Neuronal stem cell (in vitro differentiated cells): ENCODE results near the gene CRLF1. TPM values are rescaled to one million over a fixed set of nuclear protein-coding genes. Genes with fewer than 3 reads are reported as not detected.
A peak's percentile ranks its signal among the peaks of the same experiment; 100 is the strongest.

Experiments used
- DNase-seq: peaks from one replicate; pipeline ENCODE4 v3.0.0-alpha.2; 2013; ENCODE audit warnings: low spot score
- H2AFZ ChIP-seq: one replicate; pipeline ENCODE4 v1.6.1; 2013; ENCODE audit warnings: mild to moderate bottlenecking, low read length, inconsistent platforms
- H2AK5ac ChIP-seq: 2 replicates; pipeline ENCODE4 v1.6.1; 2013; ENCODE audit warnings: low read depth, mild to moderate bottlenecking, inconsistent platforms, low read length, moderate library complexity, mixed read lengths
- H2BK120ac ChIP-seq: 2 replicates; pipeline ENCODE4 v1.6.1; 2013; ENCODE audit warnings: low read depth, mild to moderate bottlenecking, inconsistent platforms, low read length, moderate library complexity, mixed read lengths
- H2BK12ac ChIP-seq: one replicate; pipeline ENCODE4 v1.6.1; 2013; ENCODE audit warnings: low read length, inconsistent platforms
- H2BK15ac ChIP-seq: 2 replicates; pipeline ENCODE4 v1.6.1; 2013; ENCODE audit warnings: mild to moderate bottlenecking, low read length, inconsistent platforms, mixed read lengths
- H2BK5ac ChIP-seq: one replicate; pipeline ENCODE4 v1.6.1; 2013; ENCODE audit warnings: inconsistent platforms, mild to moderate bottlenecking, low read length, moderate library complexity
- H3K14ac ChIP-seq: one replicate; pipeline ENCODE4 v1.6.1; 2013; ENCODE audit warnings: low read length, inconsistent platforms
- H3K18ac ChIP-seq: 2 replicates; pipeline ENCODE4 v1.6.1; 2013; ENCODE audit warnings: low read length, inconsistent platforms
- H3K23ac ChIP-seq: 2 replicates; pipeline ENCODE4 v1.6.1; 2013; ENCODE audit warnings: low read depth, mild to moderate bottlenecking, mixed read lengths, low read length, inconsistent platforms; ENCODE audit not compliant: poor library complexity
- H3K27ac ChIP-seq: replicated peaks from 3 replicates; pipeline ENCODE4 v1.5.1; 2013; ENCODE audit warnings: low read length, inconsistent platforms
- H3K27me3 ChIP-seq, 3 experiments: 2 replicates each; pipeline ENCODE4 v1.6.1; 2013; ENCODE audit warnings: low read length in 3 of 3, mild to moderate bottlenecking in 2 of 3, inconsistent platforms in 1 of 3, low read depth in 1 of 3, mixed read lengths in 1 of 3, moderate library complexity in 1 of 3; ENCODE audit not compliant: control insufficient read depth in 3 of 3, insufficient read depth in 3 of 3
- H3K36me3 ChIP-seq, 2 donors: replicated peaks in 1 of 2; 2 replicates each; pipeline ENCODE4 v1.6.1; 2013; ENCODE audit warnings: low read length in 2 of 2; ENCODE audit not compliant: control insufficient read depth in 2 of 2, insufficient read depth in 2 of 2
- H3K4ac ChIP-seq: 2 replicates; pipeline ENCODE4 v1.6.1; 2013; ENCODE audit warnings: inconsistent platforms, mild to moderate bottlenecking, low read length, moderate library complexity
- H3K4me1 ChIP-seq, 2 donors: 1 replicate in 1 of 2; 2 replicates in 1 of 2; pipeline ENCODE4 v1.6.1; 2013; ENCODE audit warnings: low read length in 2 of 2, low read depth in 1 of 2; ENCODE audit not compliant: control insufficient read depth in 2 of 2, insufficient read depth in 1 of 2
- H3K4me2 ChIP-seq: one replicate; pipeline ENCODE4 v1.6.1; 2013; ENCODE audit warnings: mild to moderate bottlenecking, low read length, inconsistent platforms; ENCODE audit not compliant: insufficient read depth, poor library complexity, severe bottlenecking
- H3K4me3 ChIP-seq, 2 donors: 2 replicates each; pipeline ENCODE4 v1.5.1; 2013; ENCODE audit warnings: low read length in 2 of 2, mild to moderate bottlenecking in 2 of 2, inconsistent platforms in 1 of 2, moderate library complexity in 1 of 2
- H3K79me1 ChIP-seq: one replicate; pipeline ENCODE4 v1.6.1; 2013; ENCODE audit warnings: low read depth, mild to moderate bottlenecking, inconsistent platforms, low read length, moderate library complexity
- H3K9ac ChIP-seq: one replicate; pipeline ENCODE4 v1.6.1; 2013; ENCODE audit warnings: mild to moderate bottlenecking, low read depth, low read length, inconsistent platforms; ENCODE audit not compliant: poor library complexity
- H3K9me3 ChIP-seq, 2 donors: replicated peaks in 1 of 2; 2 replicates each; pipeline versions ENCODE3 to v1.6.1; 2013; ENCODE audit warnings: low read length in 2 of 2, mild to moderate bottlenecking in 2 of 2, inconsistent platforms in 1 of 2, low read depth in 1 of 2, mixed read lengths in 1 of 2, moderate library complexity in 1 of 2; ENCODE audit not compliant: control insufficient read depth in 2 of 2, insufficient read depth in 1 of 2
- H4K8ac ChIP-seq: one replicate; pipeline ENCODE4 v1.6.1; 2013; ENCODE audit warnings: low read depth, mild to moderate bottlenecking, inconsistent platforms, low read length, moderate library complexity
- H4K91ac ChIP-seq: one replicate; pipeline ENCODE4 v1.6.1; 2013; ENCODE audit warnings: low read length, low read depth, mild to moderate bottlenecking, inconsistent platforms; ENCODE audit not compliant: poor library complexity
- WGBS, 2 donors: extraction: QIAGEN DNeasy Blood & Tissue Kit; methylation state at CpG; one replicate each; pipeline ENCODE4 v1.1.7; 2013; ENCODE audit warnings: missing lambda C conversion rate in 2 of 2, mixed read lengths in 1 of 2; ENCODE audit not compliant: insufficient read length in 2 of 2, insufficient replicate concordance in 1 of 2; ENCODE audit errors: extremely low coverage in 2 of 2; 5-methylcytosine and 5-hydroxymethylcytosine counted together
- polyA plus RNA-seq, 2 experiments: library from polyadenylated mRNA; stranded (reverse); fragments of 200-250 nt; gene quantifications; one replicate each; pipeline ENCODE4 v1.2.3, GENCODE V29; 2013

CRLF1 gene, protein sequence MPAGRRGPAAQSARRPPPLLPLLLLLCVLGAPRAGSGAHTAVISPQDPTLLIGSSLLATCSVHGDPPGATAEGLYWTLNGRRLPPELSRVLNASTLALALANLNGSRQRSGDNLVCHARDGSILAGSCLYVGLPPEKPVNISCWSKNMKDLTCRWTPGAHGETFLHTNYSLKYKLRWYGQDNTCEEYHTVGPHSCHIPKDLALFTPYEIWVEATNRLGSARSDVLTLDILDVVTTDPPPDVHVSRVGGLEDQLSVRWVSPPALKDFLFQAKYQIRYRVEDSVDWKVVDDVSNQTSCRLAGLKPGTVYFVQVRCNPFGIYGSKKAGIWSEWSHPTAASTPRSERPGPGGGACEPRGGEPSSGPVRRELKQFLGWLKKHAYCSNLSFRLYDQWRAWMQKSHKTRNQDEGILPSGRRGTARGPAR
- 0.24 TPM for polyA plus RNA-seq (2013, experiment 1 of 2)
- 0.33 TPM for polyA plus RNA-seq (2013, experiment 2 of 2)

DNA sequence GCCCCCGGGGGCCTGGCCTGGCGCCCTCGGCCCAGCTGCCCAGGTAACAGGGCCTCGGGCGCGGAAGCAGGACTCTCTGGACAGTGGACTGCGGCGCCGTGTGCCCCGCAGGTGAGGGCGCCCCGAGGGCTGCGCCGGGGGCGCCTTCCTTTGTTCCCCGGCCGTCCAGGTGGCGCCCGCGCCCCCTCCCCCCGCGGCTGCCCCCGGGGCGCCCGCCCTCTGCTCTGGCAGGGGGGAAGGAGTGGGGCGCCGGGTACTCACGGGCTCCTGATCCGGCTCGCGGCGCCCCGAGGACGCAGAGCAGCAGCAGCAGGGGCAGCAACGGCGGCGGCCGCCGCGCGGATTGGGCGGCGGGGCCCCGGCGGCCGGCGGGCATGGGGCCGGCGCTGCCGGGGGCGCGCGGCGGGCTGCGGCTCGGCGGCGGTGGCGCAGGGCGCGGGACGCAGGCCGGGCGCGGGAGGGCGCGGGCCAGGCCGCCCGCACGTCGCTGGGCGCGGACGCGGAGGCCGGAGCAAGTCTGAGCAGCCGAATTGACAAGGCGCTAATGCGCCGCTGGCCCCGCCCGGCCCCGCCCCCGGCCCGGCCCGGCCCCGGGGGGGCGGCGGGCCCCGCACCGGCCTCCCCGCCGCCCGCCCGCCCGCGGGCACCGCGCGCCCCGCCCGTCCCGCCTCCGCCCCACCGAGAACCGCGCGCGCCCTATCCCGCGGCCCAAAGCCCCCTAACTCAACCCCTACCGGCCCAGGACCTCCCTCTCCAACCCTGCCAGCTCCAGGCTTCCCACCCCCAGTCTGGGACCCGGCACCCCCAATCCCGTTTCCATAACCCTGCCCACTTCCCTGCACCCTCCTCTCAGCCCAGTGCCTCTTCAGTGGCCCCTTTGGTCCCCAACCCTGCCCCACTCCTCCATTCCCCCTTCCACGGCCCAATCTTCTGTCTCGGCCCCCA lies at the start of gene CRLF1:
Gene CRLF1, minus strand, starts transcription at position 519 of the 945 bp plus-strand sequence. Its CDS starts 143 bp downstream, at position 376.
- H2AK5ac ChIP-seq: peak within 1 kb of the TSS; percentile 81
- DNase-seq: no peak
- H3K4me3 ChIP-seq: no peak within 1 kb of the TSS
- H3K4ac ChIP-seq: no peak within 1 kb of the TSS
- peaks cover 23 to 39% of the 10 kb centered on the region in 2 donors for H3K4me1 ChIP-seq
- H3K9ac ChIP-seq: no peak within 1 kb of the TSS
- no peaks in the 10 kb centered on the region for H3K9me3 ChIP-seq
- H3K14ac ChIP-seq: no peak within 1 kb of the TSS
- peak within 1 kb of the TSS; percentile 91 for H2BK15ac ChIP-seq
- H2BK120ac ChIP-seq: no peak within 1 kb of the TSS
- no peak within 1 kb of the TSS for H3K27ac ChIP-seq
- no peak within 1 kb of the TSS for H4K91ac ChIP-seq
- H3K18ac ChIP-seq: peak within 1 kb of the TSS; percentile 91
- WGBS, 2 donors: no CpG with 5 or more reads among the region's 116 CpGs
- H2BK5ac ChIP-seq: peak within 1 kb of the TSS; percentile 66
- peak within 1 kb of the TSS; percentile 58 for H2BK12ac ChIP-seq
- peaks cover 56 to 98% (median 93%) of the 10 kb centered on the region in 3 experiments for H3K27me3 ChIP-seq
- H3K4me2 ChIP-seq: peak within 1 kb of the TSS; percentile 25
- H3K79me1 ChIP-seq: no peaks in the 10 kb centered on the region
- peak within 1 kb of the TSS; percentile 91 for H3K23ac ChIP-seq
- no peak within 1 kb of the TSS for H4K8ac ChIP-seq
- H2AFZ ChIP-seq: peak within 1 kb of the TSS; percentile 59
- no peaks in the 10 kb centered on the region for H3K36me3 ChIP-seq

DNA sequence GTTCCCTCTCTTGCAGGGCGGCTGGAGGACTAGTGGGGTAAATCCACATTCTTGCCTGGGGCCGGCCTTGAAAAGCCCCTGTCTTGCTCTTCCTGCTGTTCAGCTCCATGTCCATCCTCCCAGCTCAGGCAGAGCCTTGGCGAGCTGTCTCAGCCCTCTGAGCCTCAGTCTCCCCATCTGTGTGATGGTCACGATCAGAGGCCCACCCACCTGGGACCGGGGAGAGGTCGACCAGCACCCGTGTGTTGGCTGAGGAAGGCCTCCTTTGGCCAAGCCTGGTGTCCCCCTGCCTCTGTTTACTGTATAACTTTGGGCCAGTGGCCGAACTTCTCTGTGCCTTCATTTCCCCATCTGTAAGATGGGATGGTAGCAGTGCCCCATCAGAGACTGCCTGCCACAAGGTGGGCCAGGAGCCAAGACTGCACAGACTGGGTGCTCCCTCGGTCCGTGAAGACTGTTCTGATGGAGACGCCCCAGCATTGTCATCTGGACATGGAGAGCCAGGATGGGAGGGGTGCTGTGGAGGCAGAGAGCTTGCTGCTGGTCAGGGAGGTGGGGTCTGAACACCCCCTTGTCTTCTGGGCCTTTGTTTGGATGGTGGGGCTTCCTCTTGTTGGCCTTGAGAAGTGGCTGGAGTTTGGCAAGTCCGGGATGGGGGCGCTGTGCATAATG lies 48.7 kb upstream of the CRLF1 start:
- H2AK5ac ChIP-seq: peak overlapping the region; percentile 66
- whole genome bisulfite sequencing, 2 donors: no CpG with 5 or more reads among the region's 13 CpGs
- peaks cover 14% of the 10 kb centered on the region for H3K79me1 ChIP-seq
- no peak overlapping the region for H2AFZ ChIP-seq
- H3K27ac ChIP-seq: no peak overlapping the region
- no peak overlapping the region for H2BK12ac ChIP-seq
- no peak overlapping the region for H2BK15ac ChIP-seq
- no peak overlapping the region for H3K4me2 ChIP-seq
- H3K4ac ChIP-seq: no peak overlapping the region
- H3K14ac ChIP-seq: peak overlapping the region; percentile 67
- no peak overlapping the region for H3K9ac ChIP-seq
- no peaks in the 10 kb centered on the region for H3K36me3 ChIP-seq
- H3K4me1 ChIP-seq: peaks cover 43 to 53% of the 10 kb centered on the region in 2 donors
- H4K8ac ChIP-seq: no peak overlapping the region
- H3K9me3 ChIP-seq: no peaks in the 10 kb centered on the region
- peak overlapping the region; percentile 7 for H2BK5ac ChIP-seq
- no peaks in the 10 kb centered on the region for H3K27me3 ChIP-seq
- H2BK120ac ChIP-seq: peak overlapping the region; percentile 52
- H3K4me3 ChIP-seq: peak overlapping the region in 1 of 2 donors; percentile 5
- H4K91ac ChIP-seq: peak overlapping the region; percentile 17
- peak overlapping the region; percentile 67 for H3K23ac ChIP-seq
- H3K18ac ChIP-seq: peak overlapping the region; percentile 51
- DNase-seq: no peak

DNA sequence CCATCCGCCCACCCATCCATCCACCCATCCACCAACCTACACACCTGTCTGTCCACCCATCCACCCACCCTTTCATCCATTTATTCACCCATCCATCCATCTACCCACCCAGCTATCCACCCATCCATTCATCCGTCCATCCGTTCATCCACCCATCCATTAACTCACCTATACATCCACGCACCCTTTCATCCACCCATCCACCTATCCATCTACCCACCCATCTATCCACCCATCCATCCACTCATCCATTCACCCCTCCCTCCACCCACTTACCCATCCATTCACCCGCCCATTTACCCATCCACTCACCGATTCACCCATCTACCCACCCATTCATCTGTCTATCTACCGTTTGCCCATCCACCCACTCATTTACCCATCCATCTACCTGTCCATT lies 47.9 kb upstream of the CRLF1 start:
- no peak overlapping the region for H3K27ac ChIP-seq
- 94% methylated on average over 6 of the region's 7 CpGs; no CpG with 5 or more reads in 1 of the 2 donors for WGBS, 2 donors
- H3K4me3 ChIP-seq: no peak overlapping the region
- H3K9ac ChIP-seq: no peak overlapping the region
- H3K4me1 ChIP-seq: peaks cover 46 to 59% of the 10 kb centered on the region in 2 donors
- H3K27me3 ChIP-seq: no peaks in the 10 kb centered on the region
- DNase-seq: no peak
- H3K9me3 ChIP-seq: no peaks in the 10 kb centered on the region
- H4K91ac ChIP-seq: no peak overlapping the region
- H3K4ac ChIP-seq: no peak overlapping the region
- no peak overlapping the region for H2BK120ac ChIP-seq
- no peak overlapping the region for H2BK12ac ChIP-seq
- H3K79me1 ChIP-seq: peaks cover 14% of the 10 kb centered on the region
- H3K4me2 ChIP-seq: no peak overlapping the region
- H2AFZ ChIP-seq: no peak overlapping the region
- H3K14ac ChIP-seq: no peak overlapping the region
- no peak overlapping the region for H2BK15ac ChIP-seq
- no peaks in the 10 kb centered on the region for H3K36me3 ChIP-seq
- peak overlapping the region; percentile 51 for H2AK5ac ChIP-seq
- no peak overlapping the region for H4K8ac ChIP-seq
- peak overlapping the region; percentile 7 for H2BK5ac ChIP-seq
- H3K18ac ChIP-seq: no peak overlapping the region
- peak overlapping the region; percentile 27 for H3K23ac ChIP-seq
